Activated CD4-positive, alpha-beta T cell treated with anti-CD3 and anti-CD28 coated beads, Interleukin-2, amount 50 U/mL, for 24 hours (primary cell): ENCODE measurements around the gene RNU6-9.

Experiments
- DNase-seq, 2 donors: peaks; one replicate each; pipeline ENCODE4 v3.0.0-alpha.2; 2020; ENCODE audit warnings: low read depth in 1 of 2, low spot score in 1 of 2

RNU6-9 gene

GRCh38 chr19:917323-918151 is 24.3 kb downstream of the RNU6-9 start, which contains the start of gene KISS1R:
Gene KISS1R, plus strand, starts transcription at chr19:917333. Its CDS starts 170 bp downstream, at chr19:917503.
- no peak for DNase-seq

- DNase-seq: no peak
Observed at GRCh38 chr19:918152-918437, 24.8 kb downstream of the RNU6-9 start.

- DNase-seq: no peak
Observed at GRCh38 chr19:918481-919198, 25.4 kb downstream of the RNU6-9 start.

- DNase-seq: no peak
Observed at GRCh38 chr19:919199-920050, 26.1 kb downstream of the RNU6-9 start.

- peak in 1 of 2 donors; percentile 42 for DNase-seq
Observed at GRCh38 chr19:920051-920864, 27.0 kb downstream of the RNU6-9 start.

- peak in 1 of 2 donors; percentile 18 for DNase-seq
Observed at GRCh38 chr19:924553-925086, 31.3 kb downstream of the RNU6-9 start.

- peak in 1 of 2 donors; percentile 58 for DNase-seq
Observed at GRCh38 chr19:925087-925525, 31.8 kb downstream of the RNU6-9 start.

GRCh38 chr19:925526-926322 is 32.4 kb downstream of the RNU6-9 start, which contains the start of gene ARID3A:
Gene ARID3A, plus strand, starts transcription at chr19:926035. Its CDS starts 3,494 bp downstream, at chr19:929529.
- peak; percentile 60 to 74 for DNase-seq

- no peak for DNase-seq
Observed at GRCh38 chr19:926323-926588, 33.0 kb downstream of the RNU6-9 start.

- peak in 1 of 2 donors; percentile 17 for DNase-seq
Observed at GRCh38 chr19:926589-927350, 33.5 kb downstream of the RNU6-9 start.

GRCh38 chr19:927351-927779 is 34.1 kb downstream of the RNU6-9 start:
- DNase-seq: no peak

GRCh38 chr19:927780-928401 is 34.6 kb downstream of the RNU6-9 start:
- DNase-seq: no peak

GRCh38 chr19:928471-929202 is 35.4 kb downstream of the RNU6-9 start:
- DNase-seq: no peak

GRCh38 chr19:929203-929890 is 36.1 kb downstream of the RNU6-9 start:
- DNase-seq: no peak

- DNase-seq: no peak
Observed at GRCh38 chr19:929891-930258, 36.6 kb downstream of the RNU6-9 start.

- no peak for DNase-seq
Observed at GRCh38 chr19:931860-932647, 38.8 kb downstream of the RNU6-9 start.
